ENCODE data around the gene BOLA2B. TPM values are rescaled to one million over a fixed set of nuclear protein-coding genes. Genes with fewer than 3 reads are reported as not detected.
"Not testable (repeated sequence)": the region's sequence is repeated elsewhere in the genome, so short reads cannot be mapped to it uniquely, and the experiment has no call there.

The BOLA2B gene
- total RNA-seq (2014; rRNA removed; shearing (Covaris generic)) (335 and 350 TPM in 2 replicates), polyA plus RNA-seq (2016; fragmentation: Nextera tagmentation; extraction: Ambion mirVana) (659 and 682 TPM in 2 replicates)
- long read RNA-seq, transcript BOLA2B-201 (3 exons, 1,012 nt) = major isoform, 50 of 56 reads
- long read RNA-seq, partial matches to known transcripts = 0 of 56 reads
- long read RNA-seq, other reads (novel, unspliced or antisense) = 3 of 56 reads

GRCh38 chr16:30193615-30194014, at the start of gene BOLA2B, which contains the start of gene SLX1A:
BOLA2B (minus strand) TSS chr16:30193666; CDS start chr16:30193595, 71 bp downstream.
SLX1A (plus strand) TSS chr16:30193875; CDS start chr16:30194085, 210 bp downstream.
- not testable (repeated sequence) for H3K4me1 Mint-ChIP-seq; H3K4me1 ChIP-seq (ENCODE audit: insufficient read depth); H3K27ac ChIP-seq (ENCODE audit: low read depth); H3K27me3 Mint-ChIP-seq (ENCODE audit: insufficient read depth, low read depth, poor library complexity); H3K27ac Mint-ChIP-seq; H3K9me3 Mint-ChIP-seq; H3K36me3 Mint-ChIP-seq (ENCODE audit: low read depth); H3K4me3 Mint-ChIP-seq; H3K79me2 ChIP-seq (replicated peaks; ENCODE audit: insufficient read depth); H4K20me1 ChIP-seq (replicated peaks; ENCODE audit: insufficient read depth); H3K36me3 ChIP-seq (ENCODE audit: insufficient read depth); H3F3A ChIP-seq (replicated peaks; ENCODE audit: low read depth); H3K27me3 ChIP-seq (ENCODE audit: insufficient read depth); H2AFZ ChIP-seq; H3K9me2 ChIP-seq (ENCODE audit: insufficient read depth); DNase-seq (ENCODE audit: low spot score)
- H3K4me2 ChIP-seq = peak within 1 kb of the TSS; percentile 69; the same call in 1 of the 2 replicates
- H3K4me3 ChIP-seq = peak within 1 kb of the TSS; percentile 54; the same call in 1 of the 2 replicates
- ATAC-seq = peak; percentile 85

GRCh38 chr16:30217082-30217481, 23.6 kb upstream of the BOLA2B start:
- not testable (repeated sequence) for H3K36me3 Mint-ChIP-seq (ENCODE audit: low read depth); H3K4me3 ChIP-seq; H3K79me2 ChIP-seq (replicated peaks; ENCODE audit: insufficient read depth); H3K9me3 Mint-ChIP-seq; H3K4me1 Mint-ChIP-seq; H3K4me2 ChIP-seq; H3K27me3 ChIP-seq (ENCODE audit: insufficient read depth); H4K20me1 ChIP-seq (replicated peaks; ENCODE audit: insufficient read depth); H3K4me1 ChIP-seq (ENCODE audit: insufficient read depth); H3K36me3 ChIP-seq (ENCODE audit: insufficient read depth); H2AFZ ChIP-seq; ATAC-seq; H3K9me2 ChIP-seq (ENCODE audit: insufficient read depth); H3K27me3 Mint-ChIP-seq (ENCODE audit: insufficient read depth, low read depth, poor library complexity); H3F3A ChIP-seq (replicated peaks; ENCODE audit: low read depth); H3K27ac Mint-ChIP-seq; DNase-seq (ENCODE audit: low spot score); H3K4me3 Mint-ChIP-seq; H3K27ac ChIP-seq (ENCODE audit: low read depth)

GRCh38 chr16:30211414-30211813, 17.9 kb upstream of the BOLA2B start:
- not testable (repeated sequence) for H3K4me3 Mint-ChIP-seq; H3K4me3 ChIP-seq; H3K36me3 Mint-ChIP-seq (ENCODE audit: low read depth); H3K9me2 ChIP-seq (ENCODE audit: insufficient read depth); H3K27ac Mint-ChIP-seq; H3K4me1 Mint-ChIP-seq; H2AFZ ChIP-seq; H3K27me3 ChIP-seq (ENCODE audit: insufficient read depth); H3K36me3 ChIP-seq (ENCODE audit: insufficient read depth); H3K4me2 ChIP-seq; H3K79me2 ChIP-seq (replicated peaks; ENCODE audit: insufficient read depth); ATAC-seq; H3K27me3 Mint-ChIP-seq (ENCODE audit: insufficient read depth, low read depth, poor library complexity); H4K20me1 ChIP-seq (replicated peaks; ENCODE audit: insufficient read depth); H3K9me3 Mint-ChIP-seq; H3K4me1 ChIP-seq (ENCODE audit: insufficient read depth); H3K27ac ChIP-seq (ENCODE audit: low read depth); DNase-seq (ENCODE audit: low spot score); H3F3A ChIP-seq (replicated peaks; ENCODE audit: low read depth)

GRCh38 chr16:30209032-30209431, 15.6 kb upstream of the BOLA2B start:
- not testable (repeated sequence) for ATAC-seq; H3K27me3 ChIP-seq (ENCODE audit: insufficient read depth); H3K9me3 Mint-ChIP-seq; H3K4me3 Mint-ChIP-seq; DNase-seq (ENCODE audit: low spot score); H3K9me2 ChIP-seq (ENCODE audit: insufficient read depth); H3K4me2 ChIP-seq; H3K36me3 Mint-ChIP-seq (ENCODE audit: low read depth); H3K27ac ChIP-seq (ENCODE audit: low read depth); H3K4me1 ChIP-seq (ENCODE audit: insufficient read depth); H3F3A ChIP-seq (replicated peaks; ENCODE audit: low read depth); H3K36me3 ChIP-seq (ENCODE audit: insufficient read depth); H4K20me1 ChIP-seq (replicated peaks; ENCODE audit: insufficient read depth); H3K79me2 ChIP-seq (replicated peaks; ENCODE audit: insufficient read depth); H3K4me1 Mint-ChIP-seq; H2AFZ ChIP-seq; H3K27me3 Mint-ChIP-seq (ENCODE audit: insufficient read depth, low read depth, poor library complexity); H3K4me3 ChIP-seq; H3K27ac Mint-ChIP-seq

GRCh38 chr16:30207063-30207704, 13.7 kb upstream of the BOLA2B start:
- H3K27ac Mint-ChIP-seq; H3K27me3 ChIP-seq (ENCODE audit: insufficient read depth); H3K4me2 ChIP-seq; H3K36me3 ChIP-seq (ENCODE audit: insufficient read depth); H3K27ac ChIP-seq (ENCODE audit: low read depth); H3K4me3 ChIP-seq; H2AFZ ChIP-seq; H3K79me2 ChIP-seq (replicated peaks; ENCODE audit: insufficient read depth); H3K4me1 Mint-ChIP-seq; H3K9me3 Mint-ChIP-seq; DNase-seq (ENCODE audit: low spot score); H3K4me1 ChIP-seq (ENCODE audit: insufficient read depth); H3K36me3 Mint-ChIP-seq (ENCODE audit: low read depth); H3K4me3 Mint-ChIP-seq; H3K27me3 Mint-ChIP-seq (ENCODE audit: insufficient read depth, low read depth, poor library complexity); H3F3A ChIP-seq (replicated peaks; ENCODE audit: low read depth); H3K9me2 ChIP-seq (ENCODE audit: insufficient read depth); H4K20me1 ChIP-seq (replicated peaks; ENCODE audit: insufficient read depth): not testable (repeated sequence)
- ATAC-seq = peak; percentile 78

GRCh38 chr16:30206252-30206651, 12.8 kb upstream of the BOLA2B start:
- H3K36me3 Mint-ChIP-seq (ENCODE audit: low read depth); H3K4me3 Mint-ChIP-seq: not testable (repeated sequence)
- H3K4me2 ChIP-seq = peak overlapping the region; percentile 73; the same call in 1 of the 2 replicates

More at GRCh38 chr16:30206252-30206651, 12.8 kb upstream of the BOLA2B start:
- not testable (repeated sequence) for H2AFZ ChIP-seq; H3K27me3 Mint-ChIP-seq (ENCODE audit: insufficient read depth, low read depth, poor library complexity); H4K20me1 ChIP-seq (replicated peaks; ENCODE audit: insufficient read depth); H3K27ac Mint-ChIP-seq; H3K27me3 ChIP-seq (ENCODE audit: insufficient read depth); H3K4me1 ChIP-seq (ENCODE audit: insufficient read depth); H3K27ac ChIP-seq (ENCODE audit: low read depth); H3K4me1 Mint-ChIP-seq; H3K79me2 ChIP-seq (replicated peaks; ENCODE audit: insufficient read depth); H3K9me2 ChIP-seq (ENCODE audit: insufficient read depth); DNase-seq (ENCODE audit: low spot score); H3F3A ChIP-seq (replicated peaks; ENCODE audit: low read depth); H3K9me3 Mint-ChIP-seq; H3K36me3 ChIP-seq (ENCODE audit: insufficient read depth)
- H3K4me3 ChIP-seq = peak overlapping the region; percentile 54; the same call in 1 of the 2 replicates
- peak; percentile 30 for ATAC-seq

Data from GM23338 (cell line).